Peyer's patch (tissue), 4 donors: ENCODE measurements around the gene POU2AF3. TPM values are rescaled to one million over a fixed set of nuclear protein-coding genes. Genes with fewer than 3 reads are reported as not detected.

Source experiments
- DNase-seq, 3 donors: peaks; one replicate each; pipeline ENCODE4 v3.0.0-alpha.2; 2017 to 2019
- H3K27ac ChIP-seq, 4 donors: fragments of 200-600 bp; sonication (generic); one replicate each; pipeline ENCODE4 v1.5.1; 2016 to 2019
- H3K27me3 ChIP-seq, 2 donors: fragments of 200-600 bp; sonication (generic); one replicate each; pipeline ENCODE4 v1.5.1; 2019
- H3K36me3 ChIP-seq, 3 donors: fragments of 200-600 bp; sonication (generic); one replicate each; pipeline ENCODE4 v1.5.1; 2016 to 2019
- H3K4me1 ChIP-seq, 4 donors: fragments of 200-600 bp; sonication (generic); one replicate each; pipeline ENCODE4 v1.5.1; 2016 to 2019
- H3K4me3 ChIP-seq, 4 donors: fragments of 200-600 bp; sonication (generic); 1 replicate in 3 of 4; 2 replicates in 1 of 4; pipeline ENCODE4 v1.5.1; 2016 to 2019; ENCODE audit warnings: mild to moderate bottlenecking in 1 of 4
- H3K9me3 ChIP-seq, 4 donors: fragments of 200-600 bp; sonication (generic); one replicate each; pipeline ENCODE4 v1.5.1; 2016 to 2019; ENCODE audit warnings: mild to moderate bottlenecking in 1 of 4
- CTCF ChIP-seq, 6 experiments: fragments of 450-650 bp in 4 of 6; fragments of 200-600 bp in 2 of 6; sonication (generic) in 1 of 6; IDR thresholded peaks; one replicate each; pipeline ENCODE4 v1.5.1; 2017 to 2019; ENCODE audit warnings: antibody characterized with exemption in 6 of 6, mild to moderate bottlenecking in 3 of 6, moderate library complexity in 1 of 6
- POLR2A ChIP-seq, 2 donors: fragments of 450-650 bp; IDR thresholded peaks; one replicate each; pipeline ENCODE4 v1.5.1; 2017; ENCODE audit warnings: antibody characterized with exemption in 2 of 2, mild to moderate bottlenecking in 2 of 2, moderate library complexity in 2 of 2
- total RNA-seq, 4 donors: library from RNA; depleted of rRNA; stranded (reverse); fragments of >200 nt; gene quantifications; one replicate each; pipeline ENCODE4 v1.1.0, GENCODE V29; 2016

The POU2AF3 gene
- total RNA-seq, 4 donors from 2014 or later, result 2.5 to 14.9 (median 11.4) TPM

GRCh38 chr11:111347723-111348115 lies 49.4 kb downstream of the POU2AF3 start:
- H3K9me3 ChIP-seq, result no peaks in the 10 kb centered on the region
- no peak for DNase-seq
- no peaks in the 10 kb centered on the region for H3K4me1 ChIP-seq
- H3K36me3 ChIP-seq, result no peaks in the 10 kb centered on the region
- H3K27ac ChIP-seq, result no peak overlapping the region
- no peaks in the 10 kb centered on the region for H3K27me3 ChIP-seq
- H3K4me3 ChIP-seq, result no peak overlapping the region
- no peak for TF ChIP-seq POLR2A (IDR thresholded peaks at IDR 0.05)
- TF ChIP-seq CTCF (IDR thresholded peaks at IDR 0.05), result no peak

- TF ChIP-seq POLR2A (IDR thresholded peaks at IDR 0.05) (no peak), CTCF (IDR thresholded peaks at IDR 0.05) (no peak)
- no peak overlapping the region for H3K27ac ChIP-seq
These were observed 49.8 kb downstream of the POU2AF3 start for GRCh38 chr11:111348147-111348546.

GRCh38 chr11:111349191-111349695 lies 50.9 kb downstream of the POU2AF3 start:
- Histone ChIP-seq H3K36me3 (no peaks in the 10 kb centered on the region), H3K9me3 (no peaks in the 10 kb centered on the region), H3K4me3 (no peak overlapping the region), H3K4me1 (no peaks in the 10 kb centered on the region), H3K27me3 (no peaks in the 10 kb centered on the region), H3K27ac (no peak overlapping the region)
- no peak for TF ChIP-seq POLR2A (IDR thresholded peaks at IDR 0.05)
- TF ChIP-seq CTCF (IDR thresholded peaks at IDR 0.05), result no peak
- DNase-seq, result no peak

More at GRCh38 chr11:111348147-111348546, 49.8 kb downstream of the POU2AF3 start:
- Histone ChIP-seq H3K9me3 (no peaks in the 10 kb centered on the region), H3K27me3 (no peaks in the 10 kb centered on the region), H3K36me3 (no peaks in the 10 kb centered on the region), H3K4me3 (no peak overlapping the region), H3K4me1 (no peaks in the 10 kb centered on the region)
- no peak for DNase-seq

GRCh38 chr11:111350811-111351210 lies 52.5 kb downstream of the POU2AF3 start:
- H3K27me3 ChIP-seq, result no peaks in the 10 kb centered on the region
- TF ChIP-seq POLR2A (IDR thresholded peaks at IDR 0.05) (no peak), CTCF (IDR thresholded peaks at IDR 0.05) (no peak)
- no peaks in the 10 kb centered on the region for H3K36me3 ChIP-seq
- H3K9me3 ChIP-seq, result no peaks in the 10 kb centered on the region
- DNase-seq, result no peak
- H3K27ac ChIP-seq, result no peak overlapping the region
- no peaks in the 10 kb centered on the region for H3K4me1 ChIP-seq
- no peak overlapping the region for H3K4me3 ChIP-seq

GRCh38 chr11:111351374-111352055 lies 53.2 kb downstream of the POU2AF3 start:
- Histone ChIP-seq H3K27me3 (no peaks in the 10 kb centered on the region), H3K36me3 (no peaks in the 10 kb centered on the region), H3K4me1 (no peaks in the 10 kb centered on the region), H3K4me3 (no peak overlapping the region), H3K9me3 (no peaks in the 10 kb centered on the region), H3K27ac (no peak overlapping the region)
- no peak for DNase-seq
- TF ChIP-seq POLR2A (IDR thresholded peaks at IDR 0.05) (no peak), CTCF (IDR thresholded peaks at IDR 0.05) (no peak)
